Measurements from ENCODE around the gene PAX5. TPM values are rescaled to one million over a fixed set of nuclear protein-coding genes. Genes with fewer than 3 reads are reported as not detected.

PAX5 gene
- total RNA-seq, 1 donor from 2014 or later, result not detected

GRCh38 chr9:36961051-36961450 is 73.0 kb downstream of the PAX5 start:
- TF ChIP-seq, protein P1, sequence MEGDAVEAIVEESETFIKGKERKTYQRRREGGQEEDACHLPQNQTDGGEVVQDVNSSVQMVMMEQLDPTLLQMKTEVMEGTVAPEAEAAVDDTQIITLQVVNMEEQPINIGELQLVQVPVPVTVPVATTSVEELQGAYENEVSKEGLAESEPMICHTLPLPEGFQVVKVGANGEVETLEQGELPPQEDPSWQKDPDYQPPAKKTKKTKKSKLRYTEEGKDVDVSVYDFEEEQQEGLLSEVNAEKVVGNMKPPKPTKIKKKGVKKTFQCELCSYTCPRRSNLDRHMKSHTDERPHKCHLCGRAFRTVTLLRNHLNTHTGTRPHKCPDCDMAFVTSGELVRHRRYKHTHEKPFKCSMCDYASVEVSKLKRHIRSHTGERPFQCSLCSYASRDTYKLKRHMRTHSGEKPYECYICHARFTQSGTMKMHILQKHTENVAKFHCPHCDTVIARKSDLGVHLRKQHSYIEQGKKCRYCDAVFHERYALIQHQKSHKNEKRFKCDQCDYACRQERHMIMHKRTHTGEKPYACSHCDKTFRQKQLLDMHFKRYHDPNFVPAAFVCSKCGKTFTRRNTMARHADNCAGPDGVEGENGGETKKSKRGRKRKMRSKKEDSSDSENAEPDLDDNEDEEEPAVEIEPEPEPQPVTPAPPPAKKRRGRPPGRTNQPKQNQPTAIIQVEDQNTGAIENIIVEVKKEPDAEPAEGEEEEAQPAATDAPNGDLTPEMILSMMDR (IDR thresholded peaks at IDR 0.05; ENCODE audit: insufficient read depth, low read length, poor library complexity, severe bottlenecking), result no peak
- Histone ChIP-seq H3K36me3 (ENCODE audit: control insufficient read depth, insufficient read depth, low read length) (no peaks in the 10 kb centered on the region), H3K27me3 (ENCODE audit: control insufficient read depth, insufficient read depth, low read length) (peaks cover 39% of the 10 kb centered on the region), H3K4me3 (ENCODE audit: low read depth, low read length) (no peak overlapping the region)
- DNase-seq (ENCODE audit: low read depth), result no peak

DNA sequence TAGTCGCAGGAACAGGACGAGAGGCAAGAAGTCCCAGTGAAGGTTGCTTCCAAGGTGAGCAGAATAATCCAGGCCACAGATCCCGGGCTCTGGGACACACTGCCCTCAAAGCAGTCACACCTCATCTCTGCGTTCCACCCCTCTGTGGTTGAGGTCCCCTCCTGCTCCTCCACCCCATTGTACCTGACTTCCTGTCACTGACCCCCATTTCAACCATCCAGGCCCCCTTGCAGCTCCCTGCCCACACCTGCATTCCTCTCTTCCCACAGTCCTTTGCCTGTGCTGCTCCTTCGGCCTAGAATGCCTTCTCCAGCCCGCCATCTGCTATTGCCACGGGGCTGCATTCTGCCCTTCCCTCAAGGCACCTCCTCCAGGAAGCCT is 73.5 kb downstream of the PAX5 start:
- TF ChIP-seq, protein P1 (IDR thresholded peaks at IDR 0.05; ENCODE audit: insufficient read depth, low read length, poor library complexity, severe bottlenecking), result no peak
- H3K27me3 ChIP-seq (ENCODE audit: control insufficient read depth, insufficient read depth, low read length), result peaks cover 37% of the 10 kb centered on the region
- H3K4me3 ChIP-seq (ENCODE audit: low read depth, low read length), result no peak overlapping the region
- H3K36me3 ChIP-seq (ENCODE audit: control insufficient read depth, insufficient read depth, low read length), result no peaks in the 10 kb centered on the region
- DNase-seq (ENCODE audit: low read depth), result no peak

GRCh38 chr9:36959681-36960574 is 74.1 kb downstream of the PAX5 start:
- no peak overlapping the region for H3K4me3 ChIP-seq (ENCODE audit: low read depth, low read length)
- peaks cover 39% of the 10 kb centered on the region for H3K27me3 ChIP-seq (ENCODE audit: control insufficient read depth, insufficient read depth, low read length)
- TF ChIP-seq, protein P1 (IDR thresholded peaks at IDR 0.05; ENCODE audit: insufficient read depth, low read length, poor library complexity, severe bottlenecking), result no peak
- H3K36me3 ChIP-seq (ENCODE audit: control insufficient read depth, insufficient read depth, low read length), result no peaks in the 10 kb centered on the region
- no peak for DNase-seq (ENCODE audit: low read depth)

GRCh38 chr9:36956908-36957307 is 77.2 kb downstream of the PAX5 start:
- no peak overlapping the region for H3K4me3 ChIP-seq (ENCODE audit: low read depth, low read length)
- DNase-seq (ENCODE audit: low read depth), result no peak
- H3K27me3 ChIP-seq (ENCODE audit: control insufficient read depth, insufficient read depth, low read length), result peaks cover 29% of the 10 kb centered on the region
- TF ChIP-seq, protein P1 (IDR thresholded peaks at IDR 0.05; ENCODE audit: insufficient read depth, low read length, poor library complexity, severe bottlenecking), result no peak
- no peaks in the 10 kb centered on the region for H3K36me3 ChIP-seq (ENCODE audit: control insufficient read depth, insufficient read depth, low read length)

DNA sequence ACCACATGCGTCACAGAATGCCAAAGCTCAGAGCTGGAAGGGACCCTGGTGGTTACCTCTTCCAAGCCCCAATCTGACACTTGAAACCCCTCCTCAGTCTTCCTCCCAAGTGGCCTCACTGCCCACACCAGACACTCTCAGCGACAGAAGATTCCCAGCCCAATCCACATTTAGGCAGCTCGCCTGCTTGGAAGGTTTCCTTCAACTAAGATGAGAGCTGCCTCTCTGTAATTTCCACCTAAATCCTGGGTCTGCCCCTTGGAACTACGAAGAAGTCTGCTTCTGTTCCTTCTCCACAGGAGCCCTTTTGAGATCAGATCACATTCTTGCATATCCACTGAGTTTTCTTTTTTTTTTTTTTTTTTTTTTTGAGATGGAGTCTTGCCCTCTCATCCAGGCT is 83.7 kb downstream of the PAX5 start:
- TF ChIP-seq, protein P1 (IDR thresholded peaks at IDR 0.05; ENCODE audit: insufficient read depth, low read length, poor library complexity, severe bottlenecking), result no peak

More for the DNA sequence above, 83.7 kb downstream of the PAX5 start:
- Histone ChIP-seq H3K27me3 (ENCODE audit: control insufficient read depth, insufficient read depth, low read length) (peaks cover 8% of the 10 kb centered on the region), H3K4me3 (ENCODE audit: low read depth, low read length) (no peak overlapping the region), H3K36me3 (ENCODE audit: control insufficient read depth, insufficient read depth, low read length) (no peaks in the 10 kb centered on the region)
- no peak for DNase-seq (ENCODE audit: low read depth)
